PC-3 (cell line): ENCODE measurements around the gene KRTAP22-1. TPM values are rescaled to one million over a fixed set of nuclear protein-coding genes. Genes with fewer than 3 reads are reported as not detected.

Experiments used
- ATAC-seq: fragments of 200-7000 bp; cut with Tn5 transposase; 2 replicates; pipeline ENCODE4 v1.9.1; 2020; ENCODE audit warnings: mild to moderate bottlenecking, moderate library complexity
- BruUV-seq: library from RNA; stranded (reverse); fragments of 400-500 nt; replicated peaks from 2 replicates; lab custom pipeline; 2021; lab: Mats Ljungman, UMichigan
- CTCF ChIA-PET: fragments of 300-600 bp; sonication (Branson Sonifier 250); formaldehyde crosslinking; loops from one replicate; lab custom pipeline; 2022; ENCODE audit warnings: antibody characterized with exemption; lab: Charles Lee
- POLR2A ChIA-PET: fragments of 300-600 bp; sonication (Branson Sonifier 250); formaldehyde crosslinking; loops from one replicate; lab custom pipeline; 2022; ENCODE audit warnings: antibody characterized with exemption; ENCODE audit not compliant: unreplicated experiment; lab: Charles Lee
- DNase-seq: peaks from one replicate; pipeline ENCODE4 v3.0.0-alpha.2; 2015
- H2AFZ ChIP-seq: fragments of 300-600 bp; sonication (generic); 2 replicates; pipeline ENCODE4 v1.6.0; 2016; ENCODE audit warnings: antibody characterized with exemption, low read length
- H3F3A ChIP-seq: fragments of 300-600 bp; sonication (generic); one replicate; pipeline ENCODE4 v1.6.0; 2017; ENCODE audit warnings: antibody characterized with exemption, low read length, control low read depth, mild to moderate bottlenecking; ENCODE audit not compliant: unreplicated experiment
- H3K27ac ChIP-seq: fragments of 300-600 bp; sonication (generic); 2 replicates; pipeline ENCODE4 v1.5.1; 2016; ENCODE audit warnings: mild to moderate bottlenecking, low read length
- H3K27me3 ChIP-seq: fragments of 300-600 bp; sonication (generic); 2 replicates; pipeline ENCODE4 v1.6.1; 2016; ENCODE audit warnings: low read length, mixed read lengths
- H3K36me3 ChIP-seq: fragments of 300-600 bp; sonication (generic); 2 replicates; pipeline ENCODE4 v1.6.1; 2016; ENCODE audit warnings: low read depth, mixed run types, low read length, mixed read lengths
- H3K4me1 ChIP-seq: fragments of 300-600 bp; sonication (generic); 2 replicates; pipeline ENCODE4 v1.5.1; 2016; ENCODE audit warnings: low read length; ENCODE audit not compliant: insufficient read depth
- H3K4me2 ChIP-seq: fragments of 300-600 bp; sonication (generic); 2 replicates; pipeline ENCODE4 v1.6.0; 2016; ENCODE audit warnings: low read length
- H3K4me3 ChIP-seq: fragments of 300-600 bp; sonication (generic); 2 replicates; pipeline ENCODE4 v1.5.1; 2016; ENCODE audit warnings: mild to moderate bottlenecking, low read length, mixed read lengths
- H3K79me2 ChIP-seq: fragments of 300-600 bp; sonication (generic); 2 replicates; pipeline ENCODE4 v1.6.1; 2017; ENCODE audit warnings: low read length, mixed read lengths
- H3K9ac ChIP-seq: fragments of 300-600 bp; sonication (generic); 2 replicates; pipeline ENCODE4 v1.6.0; 2016; ENCODE audit warnings: mild to moderate bottlenecking, low read length
- H3K9me2 ChIP-seq: fragments of 300-600 bp; sonication (generic); replicated peaks from 2 replicates; pipeline ENCODE4 v1.6.1; 2016; ENCODE audit warnings: mixed run types, low read length, mixed read lengths
- H3K9me3 ChIP-seq: fragments of 300-600 bp; sonication (generic); 2 replicates; pipeline ENCODE4 v1.6.1; 2016; ENCODE audit warnings: low read length, mixed read lengths
- H4K20me1 ChIP-seq: fragments of 300-600 bp; sonication (generic); 2 replicates; pipeline ENCODE4 v1.6.1; 2016; ENCODE audit warnings: low read length, mixed read lengths
- CTCF ChIP-seq: fragments of 300-600 bp; sonication (generic); conservative IDR thresholded peaks from 2 replicates; pipeline ENCODE4 v1.5.1; 2017; ENCODE audit warnings: antibody characterized with exemption, low read depth, mild to moderate bottlenecking, low read length
- EZH2 ChIP-seq: fragments of 300-600 bp; sonication (generic); IDR thresholded peaks from one replicate; pipeline ENCODE4 v1.6.1; 2017; ENCODE audit warnings: antibody characterized with exemption, mild to moderate bottlenecking, low read length; ENCODE audit not compliant: unreplicated experiment
- EZH2phosphoT487 ChIP-seq: fragments of 300-600 bp; sonication (generic); IDR thresholded peaks from 2 replicates; pipeline ENCODE4 v1.6.1; 2018; ENCODE audit warnings: mild to moderate bottlenecking, antibody characterized with exemption, low read length, borderline replicate concordance
- intact Hi-C: fragments of 100-400 bp; cut with micrococcal nuclease; formaldehyde crosslinking; loops from 2 replicates; pipeline ENCODE4 v1.9.0; 2023
- total RNA-seq: library from RNA; depleted of rRNA; stranded (reverse); fragments of >200 nt; gene quantifications from 2 replicates; pipeline ENCODE4 v1.2.3, GENCODE V29; 2014

KRTAP22-1 gene
- total RNA-seq, 1 experiment from 2014 or later, result not detected

GRCh38 chr21:30590297-30590696 lies 10.6 kb upstream of the KRTAP22-1 start, which contains the start of gene KRTAP22-2:
TSS of gene KRTAP22-2 (minus strand) at chr21:30590397.
- Histone ChIP-seq H3K4me1 (no peaks in the 10 kb centered on the region), H3K9me2 (no peaks in the 10 kb centered on the region), H4K20me1 (no peaks in the 10 kb centered on the region), H3K4me2 (no peak within 1 kb of the TSS), H3K27ac (no peak within 1 kb of the TSS), H3K4me3 (no peak within 1 kb of the TSS), H3K27me3 (no peaks in the 10 kb centered on the region), H3K36me3 (no peaks in the 10 kb centered on the region), H2AFZ (no peak within 1 kb of the TSS), H3K79me2 (no peaks in the 10 kb centered on the region), H3F3A (no peaks in the 10 kb centered on the region), H3K9me3 (no peaks in the 10 kb centered on the region), H3K9ac (no peak within 1 kb of the TSS)
- no TSS peak for BruUV-seq
- intact Hi-C loops, result no loop called here
- POLR2A ChIA-PET, result no interaction called here
- CTCF ChIA-PET, result no interaction called here
- TF ChIP-seq CTCF (no peak), EZH2phosphoT487 (no peak), EZH2 (no peak)
- no peak for DNase-seq
- ATAC-seq, result no peak

GRCh38 chr21:30592140-30592539 lies 8.7 kb upstream of the KRTAP22-1 start, which contains the start of gene KRTAP6-3:
TSS of gene KRTAP6-3 (plus strand) at chr21:30592440. CDS start at chr21:30592446, 6 bp downstream.
- Histone ChIP-seq H2AFZ (no peak within 1 kb of the TSS), H3K9ac (no peak within 1 kb of the TSS), H3K27me3 (no peaks in the 10 kb centered on the region), H3K27ac (no peak within 1 kb of the TSS), H3K9me3 (no peaks in the 10 kb centered on the region), H3F3A (no peaks in the 10 kb centered on the region), H3K4me1 (no peaks in the 10 kb centered on the region), H4K20me1 (no peaks in the 10 kb centered on the region), H3K4me2 (no peak within 1 kb of the TSS), H3K9me2 (no peaks in the 10 kb centered on the region), H3K36me3 (no peaks in the 10 kb centered on the region), H3K4me3 (no peak within 1 kb of the TSS), H3K79me2 (no peaks in the 10 kb centered on the region)
- no peak for TF ChIP-seq EZH2
- TF ChIP-seq EZH2phosphoT487, result no peak
- no peak for TF ChIP-seq CTCF
- ATAC-seq (no peak), DNase-seq (no peak)
- BruUV-seq, result no TSS peak
- POLR2A ChIA-PET, result no interaction called here
- CTCF ChIA-PET, result no interaction called here
- intact Hi-C loops, result no loop called here

- Histone ChIP-seq H3K4me2 (no peak within 1 kb of the TSS), H3K27ac (no peak within 1 kb of the TSS), H3K9me3 (no peaks in the 10 kb centered on the region), H3K4me3 (no peak within 1 kb of the TSS), H3K79me2 (no peaks in the 10 kb centered on the region), H3K36me3 (no peaks in the 10 kb centered on the region), H3K27me3 (no peaks in the 10 kb centered on the region), H3K9me2 (no peaks in the 10 kb centered on the region), H3K9ac (no peak within 1 kb of the TSS), H3K4me1 (no peaks in the 10 kb centered on the region), H4K20me1 (no peaks in the 10 kb centered on the region), H2AFZ (no peak within 1 kb of the TSS), H3F3A (no peaks in the 10 kb centered on the region)
- TF ChIP-seq EZH2phosphoT487 (no peak), CTCF (no peak), EZH2 (no peak)
- ATAC-seq (no peak), DNase-seq (no peak)
- ChIA-PET CTCF (no interaction called here), POLR2A (no interaction called here)
- intact Hi-C loops, result no loop called here
- BruUV-seq, result no TSS peak
Observed at GRCh38 chr21:30598802-30599201, 2.1 kb upstream of the KRTAP22-1 start, which contains the start of gene KRTAP6-2. TSS of gene KRTAP6-2 (minus strand) at chr21:30598902. CDS start at chr21:30598874, 28 bp downstream.
